CD4-positive, alpha-beta T cell treated with Interleukin-1 beta for 1 hour (primary cell): Measurements from ENCODE around the gene CD37.
"Not testable (repeated sequence)": the region's sequence is repeated elsewhere in the genome, so short reads cannot be mapped to it uniquely, and the experiment has no call there.

Experiments
- DNase-seq, 2 donors: peaks; one replicate each; pipeline ENCODE4 v3.0.0-alpha.2; 2020 to 2022

CD37 gene

GRCh38 chr19:49348305-49349189 is 13.3 kb downstream of the CD37 start:
- no peak for DNase-seq

- no peak for DNase-seq
Observed at GRCh38 chr19:49349567-49349966, 14.4 kb downstream of the CD37 start.

DNA sequence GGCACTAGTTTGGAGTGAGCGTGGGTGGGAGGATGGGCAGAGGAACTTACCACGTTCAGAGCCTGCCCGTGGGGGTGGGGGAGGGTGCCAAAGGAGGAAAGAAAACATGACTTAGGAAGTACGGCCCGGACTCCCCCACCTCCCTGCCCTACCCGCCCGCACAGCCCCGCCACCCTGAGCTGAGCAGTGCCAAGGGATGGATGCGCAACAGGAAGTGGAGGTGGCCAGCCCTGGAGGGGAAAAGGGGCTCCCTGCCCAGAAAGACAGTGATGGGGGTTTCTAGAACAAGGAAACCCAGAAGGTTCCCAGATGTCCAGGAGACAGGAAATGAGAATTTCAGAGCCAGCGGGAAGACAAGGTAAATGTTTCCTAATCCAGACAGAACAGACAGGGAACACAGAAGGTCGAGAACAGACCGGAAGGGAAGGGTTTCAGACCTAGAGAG is 20.7 kb downstream of the CD37 start:
- no peak for DNase-seq

- DNase-seq: no peak
Observed at GRCh38 chr19:49356382-49356781, 21.2 kb downstream of the CD37 start.

DNA sequence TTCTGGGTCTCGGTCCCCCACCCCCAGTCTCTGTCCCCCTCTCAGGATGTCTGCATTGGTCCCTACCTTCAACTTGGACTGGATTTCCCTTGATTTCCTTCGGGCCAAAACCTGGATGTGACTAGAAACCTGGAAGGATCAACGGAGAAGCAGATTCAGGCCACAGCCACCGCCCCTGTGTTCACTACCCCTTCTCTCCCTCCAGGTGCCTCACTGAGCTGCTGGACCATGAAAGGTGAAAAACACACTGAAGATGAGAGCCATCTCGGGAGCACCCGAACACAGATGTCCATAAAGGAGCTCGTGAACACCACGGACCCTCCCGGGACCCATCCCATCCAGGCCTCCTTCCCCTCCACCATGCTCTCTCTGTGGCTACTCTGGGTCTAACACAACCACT is 22.0 kb downstream of the CD37 start:
- no peak for DNase-seq

GRCh38 chr19:49359851-49360820 is 24.9 kb downstream of the CD37 start:
- no peak for DNase-seq

GRCh38 chr19:49361438-49362047 is 26.3 kb downstream of the CD37 start:
- peak; percentile 10 to 37 for DNase-seq

DNA sequence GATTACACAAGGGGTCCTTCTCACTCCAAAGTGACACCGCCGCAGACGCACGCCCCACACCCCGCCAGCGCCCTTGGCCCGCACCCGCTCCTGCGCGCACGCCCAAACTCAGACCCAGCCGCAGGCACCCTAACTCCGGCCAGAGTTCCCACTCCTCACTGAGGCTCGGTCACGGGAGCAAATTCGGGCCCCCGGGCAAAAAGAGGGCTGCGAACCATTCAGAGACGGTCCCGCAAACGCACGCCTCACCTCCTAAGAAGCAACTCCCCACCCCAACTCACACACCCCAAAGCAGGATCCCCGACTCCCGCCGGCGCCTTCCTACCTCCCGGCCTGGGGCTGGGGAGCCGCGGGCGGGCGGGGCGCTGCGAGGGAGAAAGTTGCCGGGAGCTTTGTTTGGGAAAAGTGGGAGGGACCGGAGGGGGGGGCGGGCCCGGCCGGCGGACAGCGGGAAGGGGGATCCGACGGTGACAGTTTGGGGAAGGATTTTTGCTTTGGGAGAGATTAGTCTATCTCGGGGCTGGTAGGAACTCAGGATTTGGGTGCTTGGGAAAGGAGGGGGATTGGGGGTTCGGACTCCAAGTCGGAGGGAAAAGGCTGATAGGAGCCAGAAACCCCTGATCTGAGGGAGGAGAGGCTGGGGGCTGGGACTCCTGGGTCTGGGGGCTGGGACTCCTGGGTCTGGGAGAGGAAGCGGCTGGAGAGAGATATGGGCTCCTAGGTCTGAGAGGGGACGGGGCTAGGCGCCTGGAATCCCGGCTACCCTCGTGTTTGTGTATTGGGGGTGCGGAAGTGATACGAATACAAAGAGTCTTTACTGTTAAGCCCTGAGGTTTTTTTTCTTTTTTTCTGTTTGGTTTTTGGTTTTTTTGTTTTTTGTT is 27.1 kb downstream of the CD37 start, which contains the start of gene TEAD2:
TEAD2 (minus strand) TSS at position 369 of the 881 bp plus-strand sequence. CDS start 2,341 bp downstream, outside the sequence.
- peak in 1 of 2 donors; percentile 6 for DNase-seq

DNA sequence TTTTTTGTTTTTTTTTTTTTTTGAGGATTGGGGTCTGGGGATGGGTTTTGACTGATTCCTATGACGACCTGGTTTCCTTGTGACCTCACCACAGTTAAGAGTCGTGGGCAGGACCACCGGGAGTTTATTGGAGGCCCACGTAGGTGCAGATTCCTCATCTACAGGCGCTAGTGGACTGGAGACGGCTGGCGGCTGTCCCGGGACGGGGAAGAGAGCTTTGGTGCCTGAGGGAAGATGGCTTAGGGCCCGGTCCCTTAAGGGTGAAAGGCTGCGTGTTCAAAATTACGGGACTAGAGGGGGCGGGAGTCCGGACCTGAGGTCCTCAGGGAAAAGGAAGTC is 27.7 kb downstream of the CD37 start:
- DNase-seq: peak in 1 of 2 donors; percentile 13

DNA sequence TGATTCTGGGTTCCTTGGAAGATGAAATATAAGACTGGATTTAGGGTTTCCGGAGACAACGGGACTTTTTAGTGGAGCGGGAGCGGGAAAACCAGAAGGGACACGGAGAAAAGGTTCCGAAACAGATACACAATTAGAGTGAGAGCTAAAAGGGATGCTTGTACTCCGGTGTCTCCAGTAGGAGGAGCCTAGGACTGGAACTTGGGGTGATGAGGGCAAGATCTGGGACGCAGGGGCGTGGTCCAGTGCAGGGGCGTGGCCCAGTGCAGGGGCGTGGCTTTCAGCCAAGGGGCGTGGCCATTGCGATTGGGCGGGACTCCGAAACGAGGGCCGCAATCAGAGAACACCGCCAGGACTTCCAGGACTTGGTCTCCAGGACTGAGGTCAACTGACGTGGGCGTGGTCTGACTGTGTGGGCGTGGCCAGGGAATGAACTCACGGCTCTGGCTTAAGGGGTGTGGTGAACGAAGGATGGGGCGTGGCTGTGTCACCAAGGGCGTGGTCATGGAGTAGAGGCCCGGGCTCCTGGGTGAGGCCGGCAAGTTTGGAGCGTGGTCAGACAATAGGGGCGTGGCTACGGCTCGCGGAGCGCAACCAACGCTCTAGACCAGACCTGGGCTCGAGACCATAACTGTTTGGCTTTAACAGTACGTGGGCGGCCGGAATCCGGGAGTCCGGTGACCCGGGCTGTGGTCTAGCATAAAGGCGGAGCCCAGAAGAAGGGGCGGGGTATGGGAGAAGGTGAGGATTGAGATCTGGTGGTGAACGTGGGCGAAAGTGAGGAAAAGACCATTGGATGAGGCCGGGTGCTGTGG is 28.3 kb downstream of the CD37 start, which contains the start of gene DKKL1:
DKKL1 (plus strand) TSS at position 610 of the 815 bp plus-strand sequence; CDS start at position 732, 122 bp downstream.
- peak; percentile 73 to 88 for DNase-seq

- no peak for DNase-seq
Observed at GRCh38 chr19:49364083-49364737, 29.0 kb downstream of the CD37 start.

- DNase-seq: no peak
Observed at GRCh38 chr19:49366110-49366509, 30.9 kb downstream of the CD37 start.

GRCh38 chr19:49368711-49369358 is 33.6 kb downstream of the CD37 start:
- DNase-seq: no peak

DNA sequence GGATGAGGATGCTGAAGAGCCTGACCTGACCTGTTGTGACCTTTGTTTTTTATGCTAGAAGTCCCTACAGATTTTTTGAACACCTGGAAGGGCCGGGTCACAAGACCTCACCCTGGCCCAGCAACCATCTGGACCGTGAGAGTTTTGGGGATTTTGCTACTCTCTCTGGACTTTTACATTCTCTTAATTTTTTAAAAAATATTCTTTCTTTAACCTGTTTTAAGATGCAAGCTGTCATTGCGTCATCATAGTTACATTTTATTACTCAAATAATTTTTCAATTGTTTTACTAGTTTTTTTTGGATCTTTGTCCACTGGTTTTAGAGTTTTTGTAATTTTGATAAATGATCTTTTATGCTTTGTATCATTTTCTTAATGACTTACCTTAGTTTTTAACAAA is 36.0 kb downstream of the CD37 start:
- DNase-seq: no peak

DNA sequence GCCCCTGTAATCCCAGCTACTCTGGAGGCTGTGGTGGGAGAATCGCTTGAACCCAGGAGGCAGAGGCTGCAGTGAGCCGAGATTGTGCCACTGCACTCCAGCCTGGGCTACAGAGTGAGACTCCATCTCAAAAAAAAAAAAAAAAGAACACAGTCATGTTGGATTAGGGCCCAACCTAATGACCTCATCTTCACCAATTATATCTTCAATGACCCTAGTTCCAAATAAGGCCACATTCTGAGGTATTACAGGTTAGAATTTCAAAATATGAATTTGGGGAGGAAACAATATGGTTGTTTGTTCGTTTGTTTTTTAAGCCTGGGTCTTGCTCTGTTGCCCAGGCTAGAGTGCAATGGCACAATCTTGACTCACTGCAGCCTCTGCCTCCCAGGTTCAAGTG is 38.0 kb downstream of the CD37 start:
- DNase-seq: not testable (repeated sequence)

DNA sequence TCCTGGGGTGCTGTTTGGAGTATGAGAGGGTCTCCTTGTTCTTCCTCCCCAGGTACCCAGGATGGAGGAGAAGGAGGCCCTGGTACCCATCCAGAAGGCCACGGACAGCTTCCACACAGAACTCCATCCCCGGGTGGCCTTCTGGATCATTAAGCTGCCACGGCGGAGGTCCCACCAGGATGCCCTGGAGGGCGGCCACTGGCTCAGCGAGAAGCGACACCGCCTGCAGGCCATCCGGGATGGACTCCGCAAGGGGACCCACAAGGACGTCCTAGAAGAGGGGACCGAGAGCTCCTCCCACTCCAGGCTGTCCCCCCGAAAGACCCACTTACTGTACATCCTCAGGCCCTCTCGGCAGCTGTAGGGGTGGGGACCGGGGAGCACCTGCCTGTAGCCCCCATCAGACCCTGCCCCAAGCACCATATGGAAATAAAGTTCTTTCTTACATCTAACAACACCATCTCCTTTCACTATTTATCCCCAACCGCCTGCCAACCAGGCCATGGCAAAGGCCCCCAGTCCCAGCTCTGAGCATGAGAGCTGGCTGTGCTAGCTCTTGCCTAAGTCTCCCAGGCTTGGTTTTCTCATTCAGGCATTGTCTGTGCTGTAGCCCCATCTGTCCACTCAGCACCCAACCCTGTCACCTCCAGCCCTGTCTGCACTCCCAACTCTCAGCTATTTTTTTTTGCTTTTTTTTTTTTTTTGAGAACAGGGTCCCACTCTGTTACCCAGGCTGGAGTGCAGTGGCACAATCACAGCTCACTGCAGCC is 39.6 kb downstream of the CD37 start:
- no peak for DNase-seq

GRCh38 chr19:49378512-49378911 is 43.3 kb downstream of the CD37 start:
- DNase-seq: no peak

DNA sequence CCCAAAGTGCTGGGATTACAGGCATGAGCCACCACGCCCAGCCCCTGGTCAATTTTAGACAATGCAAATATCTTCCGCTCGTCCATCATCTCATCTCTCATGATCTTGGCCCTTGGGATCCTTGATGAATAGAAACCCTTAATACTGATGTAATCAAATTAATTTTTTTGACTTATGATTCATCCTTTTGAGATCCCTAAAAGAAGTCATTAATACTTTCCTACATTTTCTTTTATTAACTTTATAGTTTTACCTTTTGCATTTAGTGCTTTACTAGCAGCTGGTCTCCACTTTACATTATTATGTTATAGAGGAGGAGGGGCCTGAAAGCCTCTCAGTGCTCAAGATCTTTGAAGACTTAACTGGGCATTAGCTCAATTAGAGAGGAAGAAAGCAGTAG is 45.2 kb downstream of the CD37 start:
- no peak for DNase-seq

DNA sequence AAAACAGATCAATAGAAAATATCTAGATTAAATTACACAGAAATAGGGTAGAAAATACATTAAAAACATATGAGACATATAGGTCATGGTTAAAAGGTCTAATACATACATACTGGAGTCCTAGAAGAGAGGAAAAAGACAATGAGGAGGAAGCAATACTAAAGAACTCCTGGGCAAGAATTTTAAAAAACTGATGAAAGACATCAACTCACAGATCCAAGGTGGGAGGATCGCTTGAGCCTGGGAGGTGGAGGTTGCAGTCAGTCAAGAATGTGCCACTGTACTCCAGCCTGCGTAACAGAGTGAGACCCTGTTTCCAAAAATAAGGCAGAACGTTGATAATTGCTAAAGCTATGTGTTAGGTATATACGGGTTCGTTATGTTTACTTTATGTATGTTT is 47.4 kb downstream of the CD37 start:
- DNase-seq: no peak
